HG03571 (cell line): ENCODE results near the gene ADAP2.
A peak's percentile ranks its signal among the peaks of the same experiment; 100 is the strongest.
"Not testable (repeated sequence)": the region's sequence is repeated elsewhere in the genome, so short reads cannot be mapped to it uniquely, and the experiment has no call there.

Experiments
- ATAC-seq: cut with Tn5 transposase; IDR thresholded peaks from one replicate; pipeline ENCODE4 v1.9.1; 2021; ENCODE audit not compliant: unreplicated experiment

Gene ADAP2

DNA sequence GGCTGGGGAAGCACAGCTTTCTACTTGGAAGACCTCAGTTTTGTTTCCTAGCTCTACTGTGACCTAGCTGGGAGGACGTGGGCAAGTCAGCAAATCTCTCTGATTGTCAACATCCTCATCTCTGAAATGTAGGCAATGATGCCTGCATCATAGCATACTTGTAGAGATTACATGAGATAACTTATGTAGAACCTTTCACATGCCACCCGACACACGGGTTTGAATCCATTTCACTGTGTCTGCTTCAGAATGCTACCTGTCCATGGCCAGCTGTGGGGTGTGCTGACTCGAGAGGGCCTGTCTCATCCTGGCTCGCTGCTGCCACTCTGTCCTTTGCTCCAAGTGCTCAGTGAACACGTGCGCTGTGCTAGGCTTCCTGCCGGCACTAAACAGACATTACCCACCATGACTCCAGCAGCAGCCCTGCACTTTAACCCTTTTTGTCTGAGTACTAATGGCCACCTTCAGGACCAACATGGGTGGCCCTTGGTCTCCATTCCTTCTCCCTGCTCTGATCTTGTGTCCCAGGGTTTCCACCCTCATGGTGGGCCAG, 7.4 kb downstream of the ADAP2 start:
- no peak for ATAC-seq

DNA sequence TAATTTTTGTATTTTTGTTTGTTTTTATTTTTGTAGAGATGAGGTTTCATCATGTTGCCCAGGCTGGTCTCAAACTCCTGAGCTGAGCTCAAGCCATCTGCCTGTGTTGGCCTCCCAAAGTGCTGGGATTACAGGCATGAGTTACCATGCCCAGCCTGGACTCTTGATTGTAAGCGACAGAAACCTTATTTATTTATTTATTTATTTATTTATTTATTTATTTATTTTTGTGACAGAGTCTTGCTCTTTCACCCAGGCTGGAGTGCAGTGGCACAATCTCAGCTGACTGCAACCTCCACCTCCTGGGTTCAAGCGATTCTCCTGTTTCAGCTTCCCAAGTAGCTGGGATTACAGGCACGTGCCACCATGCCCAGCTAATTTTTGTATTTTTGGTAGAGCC, 8.1 kb downstream of the ADAP2 start:
- ATAC-seq: not testable (repeated sequence)

DNA sequence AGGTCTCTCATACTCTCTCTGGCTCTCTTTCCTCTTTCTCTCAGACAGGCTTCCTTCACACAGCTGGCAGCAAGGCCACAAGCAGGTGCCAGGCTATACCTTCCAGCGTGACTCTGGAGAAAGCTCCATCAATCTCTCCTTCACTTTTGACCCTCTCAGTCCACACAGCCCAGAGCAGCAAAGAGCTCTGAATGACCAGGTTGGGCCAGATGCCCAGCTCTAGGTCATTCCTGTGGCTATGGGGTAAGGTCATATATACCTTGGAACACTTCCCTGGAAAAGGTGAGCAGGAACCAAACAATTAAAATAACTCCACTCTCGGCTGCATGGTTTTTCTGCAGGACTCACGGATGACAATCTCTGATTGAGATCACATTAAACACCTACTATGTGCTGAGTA, 8.8 kb downstream of the ADAP2 start:
- ATAC-seq: no peak

DNA sequence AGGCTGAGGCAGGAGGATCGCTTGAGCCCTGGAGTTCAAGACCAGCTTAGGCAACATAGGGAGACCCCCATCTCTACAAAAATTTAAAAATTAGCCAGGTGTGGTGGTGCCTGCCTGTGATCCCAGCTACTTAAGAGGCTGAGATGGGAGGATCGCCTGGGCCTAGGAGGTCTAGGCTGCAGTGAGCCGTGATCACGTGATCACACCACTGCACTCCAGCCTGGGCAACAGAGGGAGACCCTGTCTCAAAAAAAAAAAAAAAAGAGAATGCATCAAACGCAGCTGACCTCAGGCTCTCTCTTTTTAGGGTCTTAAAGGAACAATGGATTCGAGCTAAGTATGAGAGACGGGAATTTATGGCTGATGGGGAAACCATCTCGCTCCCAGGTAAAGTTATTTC, 9.8 kb downstream of the ADAP2 start:
- ATAC-seq: not testable (repeated sequence)

DNA sequence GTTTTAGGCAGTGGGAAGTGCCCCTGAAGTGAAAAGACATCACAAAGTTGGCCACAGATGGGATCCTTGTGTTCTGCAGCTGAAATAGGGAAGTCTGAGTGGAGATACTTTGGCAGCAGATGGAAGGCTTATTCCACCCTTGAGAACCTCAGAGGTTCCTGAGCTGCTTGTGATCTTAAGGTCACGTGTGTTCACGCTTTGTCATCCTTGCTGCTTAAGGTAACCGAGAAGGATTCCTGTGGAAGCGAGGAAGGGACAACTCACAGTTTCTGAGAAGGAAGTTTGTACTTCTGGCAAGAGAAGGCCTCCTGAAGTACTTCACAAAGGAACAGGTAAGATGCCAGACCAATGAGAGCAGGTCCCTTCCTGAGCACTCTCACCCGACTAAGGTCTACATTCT, 12.2 kb downstream of the ADAP2 start:
- no peak for ATAC-seq

DNA sequence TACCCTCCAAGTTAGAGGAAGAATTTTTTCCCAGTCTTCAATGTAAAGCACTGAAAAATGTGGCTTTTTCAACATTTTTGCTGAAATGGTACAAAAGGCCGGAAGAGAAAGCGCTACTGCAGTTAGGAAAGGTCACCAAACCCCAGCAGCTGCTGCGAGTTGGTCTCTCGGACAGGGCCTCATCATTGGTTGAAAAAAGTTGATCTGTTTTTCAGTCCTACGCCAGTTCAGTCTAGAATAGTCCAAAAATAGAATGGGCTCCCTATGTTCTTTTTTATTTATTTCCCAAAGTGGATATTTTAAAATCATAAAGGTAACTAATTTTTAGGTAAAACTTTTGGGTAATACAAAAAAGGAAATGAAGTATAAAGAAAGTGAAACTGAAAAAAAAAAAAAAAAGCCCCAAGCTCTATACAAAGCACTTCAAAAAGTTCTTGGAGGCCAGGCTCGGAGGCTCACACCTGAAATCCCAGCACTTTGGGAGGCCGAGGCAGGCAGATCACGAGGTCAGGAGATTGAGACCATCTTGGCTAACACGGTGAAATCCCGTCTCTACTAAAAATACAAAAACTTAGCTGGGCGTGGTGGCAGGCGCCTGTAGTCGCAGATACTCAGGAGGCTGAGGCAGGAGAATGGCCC, 17.4 kb downstream of the ADAP2 start:
- no peak for ATAC-seq

DNA sequence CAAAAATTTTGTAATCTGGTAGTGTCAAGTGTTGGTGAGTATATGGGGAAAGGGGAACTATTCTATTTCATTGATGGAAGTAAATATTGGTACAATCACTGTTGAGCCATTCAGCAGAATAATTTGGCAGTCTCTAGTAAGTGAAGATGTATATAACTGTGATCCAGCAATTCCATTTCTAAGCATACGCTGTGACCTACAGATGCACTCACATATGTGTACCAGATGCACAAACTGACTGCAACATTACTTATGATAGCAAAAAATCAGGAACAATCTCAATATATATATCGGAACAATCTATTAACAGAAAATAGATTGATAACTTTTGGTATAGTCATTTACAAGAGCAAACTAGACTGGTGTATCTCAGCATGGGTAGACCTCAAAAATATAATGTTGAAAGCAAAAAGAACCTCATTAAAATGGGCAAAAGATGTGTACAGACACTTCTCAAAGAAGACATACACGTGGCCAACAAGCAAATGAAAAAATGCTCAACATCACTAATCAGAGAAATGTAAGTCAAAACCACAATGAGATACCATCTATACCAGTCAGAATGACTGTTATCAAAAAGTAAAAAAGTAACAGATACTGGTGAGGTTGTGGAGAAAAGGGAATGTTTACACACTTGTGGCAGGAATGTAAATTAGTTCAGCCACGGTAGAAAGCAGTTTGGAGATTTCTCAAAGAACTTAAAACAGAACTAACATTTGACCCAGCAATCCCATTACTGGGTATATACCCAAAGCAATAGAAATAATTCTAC, 20.7 kb downstream of the ADAP2 start:
- ATAC-seq: no peak

DNA sequence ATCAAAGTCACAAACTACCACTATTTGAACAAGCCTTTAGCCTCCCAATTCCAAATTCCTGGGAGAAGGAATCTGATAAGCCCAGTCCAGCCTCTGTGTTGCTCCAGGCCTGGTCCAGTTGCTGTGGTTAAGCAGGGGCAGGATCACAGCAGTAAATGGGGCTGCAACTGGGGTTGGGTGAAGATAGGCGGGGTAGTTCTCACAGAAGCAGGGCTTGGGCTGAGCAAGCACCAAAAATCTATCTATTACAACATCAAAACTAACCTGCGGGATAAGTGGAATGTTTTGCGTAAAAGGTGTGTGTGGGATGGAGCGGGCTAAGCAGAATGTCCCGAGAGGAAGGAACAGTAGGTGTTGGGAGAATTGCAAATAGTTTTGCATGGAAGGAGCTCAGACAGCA, 26.1 kb downstream of the ADAP2 start:
- no peak for ATAC-seq

DNA sequence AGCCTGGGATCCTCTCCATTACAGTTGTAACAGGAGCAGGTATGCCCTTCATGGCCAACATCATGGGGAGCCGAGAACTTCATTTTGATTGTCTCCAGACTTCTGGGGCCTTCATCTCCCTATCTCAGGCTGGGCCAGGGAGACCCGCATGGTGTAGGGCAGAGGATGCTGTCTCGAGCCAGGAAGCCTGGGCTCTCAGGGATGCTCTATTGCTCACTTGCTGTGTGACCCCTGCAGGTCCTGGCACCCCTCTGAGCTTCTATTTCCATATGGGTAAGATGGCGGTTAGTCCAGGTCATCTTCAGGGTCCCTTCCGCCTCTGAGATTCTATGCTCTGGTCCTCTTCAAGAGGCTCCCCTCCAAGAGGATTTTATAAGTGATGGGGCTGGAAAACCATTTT, 28.4 kb downstream of the ADAP2 start:
- ATAC-seq: no peak

DNA sequence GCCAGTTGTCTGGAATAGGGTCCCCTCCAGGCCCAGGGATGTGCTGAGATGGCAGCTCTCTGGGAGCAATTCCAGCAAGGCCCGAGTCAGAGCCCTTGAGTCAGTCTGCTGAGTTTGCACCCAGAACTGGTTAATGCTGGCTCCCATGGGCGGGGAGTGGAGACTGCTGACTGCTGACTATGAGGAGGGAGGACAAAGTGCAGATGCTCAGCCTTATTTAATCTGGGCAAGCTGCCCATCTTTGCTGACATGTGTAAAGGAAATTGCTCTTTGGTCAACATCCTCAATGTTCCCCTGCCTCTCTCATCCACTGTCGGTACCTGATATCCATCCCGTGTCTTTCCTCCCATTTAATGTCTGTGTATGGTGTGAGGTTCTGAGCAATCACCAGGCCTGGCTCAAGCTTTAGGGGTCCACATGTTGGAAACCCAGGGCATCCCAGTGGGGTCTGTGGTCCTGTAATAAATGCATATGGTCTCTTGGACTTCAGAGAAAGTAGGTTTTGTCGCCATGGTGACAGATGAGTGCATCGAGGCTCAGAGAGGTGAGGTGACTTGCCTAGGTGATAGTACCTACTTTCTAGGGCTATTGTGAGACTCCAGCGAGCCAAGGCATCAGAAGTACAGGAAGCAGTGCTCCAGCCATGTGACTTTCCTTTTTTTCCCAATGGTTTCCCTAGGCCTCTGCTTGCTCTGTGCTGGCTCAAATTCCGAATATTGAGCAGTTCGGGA, 29.1 kb downstream of the ADAP2 start:
- ATAC-seq: no peak

DNA sequence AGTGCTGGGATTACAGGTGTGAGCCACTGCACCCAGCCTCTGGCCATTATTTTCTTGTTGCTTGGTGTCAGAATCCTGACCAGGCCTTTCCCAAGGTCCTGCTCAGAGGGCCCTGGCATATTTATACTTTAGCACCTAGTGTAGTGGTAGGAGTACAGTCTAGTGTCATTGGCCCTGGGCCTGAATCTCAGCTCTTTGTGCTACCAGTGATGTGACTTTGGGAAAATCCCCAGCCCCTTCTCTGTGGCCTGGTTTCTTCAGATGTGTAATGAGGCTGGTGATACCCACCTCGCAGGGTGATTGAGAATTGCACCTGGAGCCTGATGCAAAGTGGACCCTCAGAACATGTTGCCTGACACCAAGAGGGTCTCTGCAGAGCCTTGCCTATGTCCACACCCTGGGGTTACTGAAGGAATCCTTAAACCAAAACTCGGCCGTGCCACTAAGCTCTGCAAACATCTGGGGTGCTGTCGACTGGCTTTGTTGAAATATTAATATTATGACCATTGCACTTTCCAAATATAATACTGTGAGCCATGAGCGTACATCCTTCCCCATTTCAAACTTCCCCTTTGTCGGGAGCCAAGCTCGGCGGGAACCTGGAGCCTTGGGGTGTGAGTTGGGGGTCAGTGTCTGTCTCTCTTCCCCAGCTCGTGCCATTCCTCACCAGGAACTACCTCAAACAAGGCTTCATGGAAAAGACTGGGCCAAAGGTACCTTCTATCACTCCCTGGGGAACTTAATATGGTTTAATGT, 31.1 kb downstream of the ADAP2 start:
- no peak for ATAC-seq

DNA sequence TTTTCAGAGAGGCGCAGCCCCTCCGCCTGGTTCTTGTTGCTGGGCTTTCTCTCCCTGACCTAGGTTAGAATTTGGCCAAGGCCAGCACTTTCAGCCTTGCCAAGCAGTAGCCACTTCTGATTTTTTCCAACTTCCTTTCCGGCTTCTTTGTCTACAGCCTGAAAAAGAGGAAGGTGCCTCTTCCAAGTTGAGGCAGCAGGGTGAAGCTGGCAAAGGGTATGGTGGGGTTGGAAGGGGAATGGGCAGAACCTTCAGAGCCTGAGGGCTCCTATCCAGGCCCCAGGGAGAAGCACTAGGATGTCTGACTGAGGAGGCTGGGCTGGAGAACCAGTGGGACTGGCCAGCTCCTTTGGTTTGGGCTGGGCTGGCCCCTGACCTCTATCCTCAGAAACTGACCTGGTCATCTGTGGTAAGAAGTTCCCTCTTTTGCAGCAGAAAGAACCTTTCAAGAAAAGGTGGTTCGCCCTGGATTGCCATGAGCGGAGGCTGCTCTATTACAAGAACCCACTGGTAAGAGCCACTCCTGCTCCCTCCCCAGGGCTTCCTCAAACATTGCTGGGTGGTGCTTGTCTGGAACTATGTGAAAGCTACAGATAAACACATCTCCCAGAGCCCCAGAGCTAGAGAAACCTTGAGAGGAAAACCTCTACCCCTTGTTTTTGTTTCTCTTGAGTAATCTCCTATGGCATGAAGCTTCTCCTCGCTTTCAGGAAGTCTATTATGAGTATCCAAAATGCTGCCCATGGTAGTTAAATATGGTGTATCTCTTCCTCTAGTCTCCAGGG, 32.5 kb downstream of the ADAP2 start:
- ATAC-seq: no peak

DNA sequence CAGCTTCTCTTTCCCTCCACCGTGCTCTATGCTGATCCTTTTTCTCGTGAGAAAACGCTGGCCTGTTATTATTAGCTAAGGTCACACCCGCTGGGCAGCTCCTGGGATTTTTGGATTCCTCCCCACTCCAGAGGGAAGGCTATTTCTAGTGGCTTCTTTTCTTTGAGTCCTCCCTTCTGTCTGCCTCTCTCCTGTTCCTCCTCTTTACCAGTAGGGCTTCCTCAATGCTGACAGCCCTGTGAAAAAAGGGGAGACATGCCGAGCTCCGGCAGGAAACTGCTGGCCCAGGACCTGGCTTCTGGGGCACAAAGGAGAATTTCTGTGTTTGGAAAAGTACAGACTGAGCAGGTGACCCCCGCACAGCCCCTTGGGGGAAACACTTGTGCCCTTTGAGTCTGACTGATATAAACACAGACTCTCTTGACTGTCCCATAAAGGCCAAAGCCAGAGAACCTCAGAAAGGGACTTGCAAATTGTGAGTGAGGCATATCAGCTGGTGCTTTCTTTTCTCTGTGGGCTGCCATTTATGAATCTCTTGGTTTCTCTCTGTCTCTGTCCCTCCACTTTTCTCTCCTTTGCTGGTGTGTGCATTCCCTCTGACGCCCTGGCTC, 35.1 kb downstream of the ADAP2 start:
- ATAC-seq: no peak

DNA sequence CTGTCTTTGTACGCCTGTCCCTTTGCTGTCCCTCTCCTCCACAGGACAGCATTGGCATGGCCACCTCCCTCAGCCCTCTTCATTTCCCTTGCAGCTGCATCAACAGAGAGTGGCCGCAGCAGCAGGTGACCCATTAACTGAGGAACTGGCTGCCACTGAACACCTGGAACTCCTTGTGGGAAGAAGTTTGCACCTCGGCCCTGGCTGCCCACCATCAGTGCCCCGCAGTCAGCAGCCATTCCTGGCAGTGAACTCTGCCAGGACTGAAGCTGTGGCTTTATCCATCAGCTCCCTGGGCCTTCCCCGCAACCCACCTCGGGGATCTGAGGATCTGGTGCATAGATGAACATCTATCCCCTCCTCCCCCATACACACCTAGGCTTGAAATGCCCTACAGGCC, 36.0 kb downstream of the ADAP2 start:
- no peak for ATAC-seq

DNA sequence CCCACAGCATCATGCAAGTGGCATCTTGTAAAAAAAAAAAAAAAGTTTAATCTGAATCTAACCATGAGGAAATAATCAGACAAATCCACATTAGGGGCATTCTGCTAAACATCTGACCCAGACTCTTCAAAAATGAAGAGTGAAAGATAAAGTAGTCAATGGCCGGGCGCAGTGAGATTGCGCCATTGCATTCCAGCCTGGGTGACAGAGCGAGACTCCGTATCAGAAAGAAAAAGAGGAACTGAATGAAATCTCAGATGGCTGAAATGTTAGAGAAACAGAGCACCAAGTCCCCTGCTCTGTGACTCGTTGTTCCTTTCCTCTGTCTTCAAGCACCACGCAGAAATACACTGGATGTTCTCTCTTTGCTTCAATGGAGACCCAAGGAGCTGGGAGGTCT, 36.4 kb downstream of the ADAP2 start:
- ATAC-seq: no peak

DNA sequence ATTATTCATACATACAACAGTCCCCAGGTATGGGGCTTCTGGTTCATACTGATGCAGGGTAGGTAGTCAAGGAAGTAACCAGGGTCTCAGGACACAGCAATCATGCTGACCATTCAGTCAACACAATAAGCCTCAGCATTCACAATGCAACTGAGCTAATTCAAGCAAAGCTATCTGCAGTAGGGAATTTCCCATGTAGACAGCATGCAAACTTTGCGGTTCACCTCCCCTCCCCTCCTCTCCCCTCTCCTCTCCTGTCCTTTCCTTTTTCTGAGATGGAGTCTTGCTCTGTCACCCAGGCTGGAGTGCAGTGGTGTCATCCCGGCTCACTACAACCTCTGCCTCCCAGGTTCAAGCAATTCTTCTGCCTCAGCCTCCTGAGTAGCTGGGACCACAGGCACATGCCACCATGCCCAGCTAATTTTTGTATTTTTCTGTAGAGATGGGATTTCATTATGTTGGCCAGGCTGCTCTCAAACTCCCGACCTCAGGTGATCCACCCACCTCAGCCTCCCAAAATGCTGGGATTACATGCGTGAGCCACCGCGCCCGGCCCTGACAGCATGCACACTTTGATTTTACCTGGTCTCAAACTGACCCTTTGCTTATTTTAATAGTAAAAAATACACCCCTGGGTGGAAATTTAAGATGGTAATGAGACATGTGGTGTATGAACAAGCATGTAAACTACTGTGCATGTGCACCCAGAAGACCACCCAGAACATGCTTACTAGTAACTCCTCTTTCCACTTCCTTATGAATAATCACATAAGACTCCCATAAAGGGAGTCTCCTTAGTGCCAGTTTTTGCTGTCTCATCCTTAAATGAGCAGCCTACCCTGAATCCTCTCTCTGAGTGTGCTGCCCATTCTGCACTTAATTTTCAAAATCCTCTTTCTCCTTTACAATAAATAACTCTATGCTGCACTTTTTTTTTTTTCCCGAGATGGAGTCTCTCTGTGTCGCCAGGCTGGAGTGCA, 39.8 kb downstream of the ADAP2 start:
- peak; percentile 63 for ATAC-seq

DNA sequence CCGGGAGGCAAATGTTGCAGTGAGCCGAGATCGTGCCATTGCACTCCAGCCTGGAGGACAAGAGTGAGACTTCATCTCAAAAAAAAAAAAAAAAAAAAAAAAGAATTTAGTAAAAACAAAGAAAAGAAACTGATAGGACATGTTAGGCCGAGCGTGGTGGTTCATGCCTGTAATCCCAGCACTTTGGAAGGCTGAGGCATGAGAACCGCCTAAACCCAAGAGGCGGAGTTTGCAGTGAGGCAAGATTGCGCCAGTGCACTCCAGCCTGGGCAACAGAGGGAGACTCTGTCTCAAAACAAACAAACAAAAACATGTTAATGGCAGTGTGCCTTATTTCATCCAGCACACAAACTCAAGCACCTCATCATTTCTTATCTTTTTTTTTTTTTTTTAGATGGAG, 42.6 kb downstream of the ADAP2 start:
- ATAC-seq: not testable (repeated sequence)

DNA sequence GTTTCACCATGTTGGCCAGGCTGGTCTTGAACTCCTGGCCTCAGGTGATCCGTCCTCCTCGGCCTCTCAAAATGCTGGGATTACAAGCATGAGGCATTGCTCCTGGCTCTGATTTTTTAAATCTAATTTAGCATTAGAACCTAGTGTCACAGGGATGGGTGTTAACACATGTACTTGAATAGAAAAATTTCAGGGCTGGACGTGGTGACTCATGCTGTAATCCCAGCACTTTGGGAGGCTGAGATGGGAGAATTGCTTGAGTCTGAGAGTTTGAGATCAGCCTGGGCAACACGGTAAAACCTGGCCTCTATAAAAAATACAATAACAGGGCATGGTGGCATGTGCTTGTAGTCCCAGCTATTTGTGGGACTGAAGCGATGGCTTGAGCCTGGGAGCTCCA, 43.1 kb downstream of the ADAP2 start:
- ATAC-seq: no peak

DNA sequence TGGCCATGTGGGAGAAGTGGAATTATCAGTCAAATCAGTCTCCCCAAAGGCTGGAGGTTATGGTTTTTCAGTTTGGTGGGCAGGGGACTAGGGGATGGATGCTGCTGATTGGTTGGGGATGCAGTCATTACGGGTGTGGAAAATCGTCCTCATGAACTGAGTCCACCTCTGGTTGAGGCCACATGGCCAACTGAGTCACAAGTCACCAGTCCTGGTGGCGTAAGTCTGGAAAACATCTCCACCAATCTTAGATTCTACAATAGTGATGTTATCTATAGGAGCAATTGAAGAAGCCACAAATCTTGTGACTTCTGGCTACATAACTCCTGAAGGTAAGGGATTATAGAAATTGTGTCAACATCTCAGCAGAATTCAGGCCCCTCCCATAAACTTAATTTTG, 43.9 kb downstream of the ADAP2 start:
- ATAC-seq: no peak
